K562 (cell line): ENCODE measurements around the gene CCNY. TPM values are rescaled to one million over a fixed set of nuclear protein-coding genes. Genes with fewer than 3 reads are reported as not detected.

Source experiments
- BCL6 ChIP-seq: fragments of 250-450 bp; sonication (Bioruptor Pico); IDR thresholded peaks from 2 replicates; pipeline ENCODE4 v1.4.0; 2020
- CCNT2 ChIP-seq: IDR thresholded peaks from 2 replicates; pipeline ENCODE4 v1.6.1; 2011; ENCODE audit warnings: borderline replicate concordance, low read depth, mild to moderate bottlenecking, moderate library complexity, mixed read lengths, low read length; ENCODE audit not compliant: insufficient read length; ENCODE audit errors: extremely low read depth
- CEBPB ChIP-seq: fragments of 450-650 bp; IDR thresholded peaks from 2 replicates; pipeline ENCODE4 v1.6.1; 2016; ENCODE audit warnings: missing genetic modification characterization, missing compliant biosample characterization
- EP300 ChIP-seq: IDR thresholded peaks from 2 replicates; pipeline ENCODE4 v1.6.1; 2012; ENCODE audit warnings: low read length, improper control_type of control experiment
- HDAC8 ChIP-seq: fragments of 450-650 bp; IDR thresholded peaks from 2 replicates; pipeline ENCODE4 v1.6.1; 2016; ENCODE audit warnings: mild to moderate bottlenecking, missing genetic modification characterization, moderate library complexity, missing compliant biosample characterization
- KDM4B ChIP-seq, 2 experiments: fragments of 450-650 bp in 1 of 2; sonication (generic) in 1 of 2; IDR thresholded peaks; 2 replicates each; pipeline ENCODE4 v1.6.1; 2016 to 2017; ENCODE audit warnings: borderline replicate concordance in 2 of 2, antibody characterized with exemption in 1 of 2, low read depth in 1 of 2, mild to moderate bottlenecking in 1 of 2
- KLF16 ChIP-seq: IDR thresholded peaks from 2 replicates; pipeline ENCODE4 v1.6.1; 2016; ENCODE audit warnings: antibody characterized with exemption
- MNT ChIP-seq, 2 experiments: fragments of 450-650 bp; conservative IDR thresholded peaks; 2 replicates each; pipeline ENCODE4 v1.6.1; 2017; ENCODE audit warnings: mild to moderate bottlenecking in 2 of 2, moderate library complexity in 2 of 2
- MTF1 ChIP-seq: fragments of 250-450 bp; sonication (Bioruptor Pico); IDR thresholded peaks from 2 replicates; pipeline ENCODE4 v1.9.0; 2021; ENCODE audit warnings: moderate library complexity, mild to moderate bottlenecking, inconsistent platforms, borderline replicate concordance
- RB1 ChIP-seq: fragments of 450-650 bp; IDR thresholded peaks from 2 replicates; pipeline ENCODE4 v1.6.1; 2017; ENCODE audit warnings: low read depth, mild to moderate bottlenecking
- RBM39 ChIP-seq: fragments of 200-400 bp; formaldehyde crosslinking; optimal IDR thresholded peaks from 2 replicates; pipeline ENCODE3; 2018; ENCODE audit warnings: low read depth, low read length
- RCOR1 ChIP-seq, 2 experiments: IDR thresholded peaks; 2 replicates each; pipeline ENCODE4 v1.6.1; 2012; ENCODE audit warnings: low read depth in 2 of 2, low read length in 2 of 2, borderline replicate concordance in 1 of 2, improper control_type of control experiment in 1 of 2
- SMARCE1 ChIP-seq: fragments of 450-650 bp; IDR thresholded peaks from 2 replicates; pipeline ENCODE4 v1.7.1; 2016; ENCODE audit warnings: mild to moderate bottlenecking
- TBL1XR1 ChIP-seq, 2 experiments: IDR thresholded peaks; 2 replicates each; pipeline ENCODE4 v1.6.1; 2012; ENCODE audit warnings: improper control_type of control experiment in 2 of 2, low read length in 2 of 2, mild to moderate bottlenecking in 1 of 2
- TCFL5 ChIP-seq: fragments of 250-450 bp; sonication (Bioruptor Pico); conservative IDR thresholded peaks from 2 replicates; pipeline ENCODE4 v1.6.1; 2021; ENCODE audit warnings: mild to moderate bottlenecking, moderate library complexity, matching md5 sums
- TFAM ChIP-seq: fragments of 250-450 bp; sonication (Bioruptor Pico); conservative IDR thresholded peaks from 2 replicates; pipeline ENCODE4 v1.5.0; 2021; ENCODE audit warnings: mild to moderate bottlenecking, moderate library complexity
- XRCC3 ChIP-seq: fragments of 450-650 bp; IDR thresholded peaks from 2 replicates; pipeline ENCODE4 v1.6.1; 2017; ENCODE audit warnings: mild to moderate bottlenecking, moderate library complexity
- XRCC5 ChIP-seq: fragments of 200-400 bp; formaldehyde crosslinking; IDR thresholded peaks from 2 replicates; pipeline ENCODE4 v1.6.1; 2017; ENCODE audit warnings: low read depth, mild to moderate bottlenecking, low read length
- ZBED1 ChIP-seq: IDR thresholded peaks from 2 replicates; pipeline ENCODE4 v1.6.1; 2014
- ZNF146 ChIP-seq: IDR thresholded peaks from one replicate; pipeline ENCODE4 v1.6.1; 2018; ENCODE audit warnings: missing compliant biosample characterization; ENCODE audit not compliant: unreplicated experiment
- ZNF197 ChIP-seq: fragments of 200-800 bp; sonication (Bioruptor generic); IDR thresholded peaks from 2 replicates; pipeline ENCODE4 v1.6.1; 2016; ENCODE audit warnings: low read depth, missing genetic modification characterization, missing compliant biosample characterization
- ZNF23 ChIP-seq: fragments of 250-450 bp; sonication (Bioruptor Pico); IDR thresholded peaks from 2 replicates; pipeline ENCODE4 v1.4.0; 2020; ENCODE audit warnings: mild to moderate bottlenecking
- ZNF668 ChIP-seq: fragments of 250-450 bp; sonication (Bioruptor Pico); IDR thresholded peaks from 2 replicates; pipeline ENCODE4 v1.8.0; 2022; ENCODE audit warnings: mild to moderate bottlenecking, inconsistent platforms
- ZNF696 ChIP-seq: fragments of 250-450 bp; sonication (Bioruptor Pico); conservative IDR thresholded peaks from 2 replicates; pipeline ENCODE4 v1.4.0; 2020; ENCODE audit warnings: mild to moderate bottlenecking, moderate library complexity
- ZNF717 ChIP-seq: fragments of 250-450 bp; sonication (Bioruptor Pico); IDR thresholded peaks from 2 replicates; pipeline ENCODE4 v1.5.0; 2021
- ZNF766 ChIP-seq: fragments of 200-800 bp; sonication (Bioruptor generic); conservative IDR thresholded peaks from 2 replicates; pipeline ENCODE4 v1.6.1; 2016; ENCODE audit warnings: missing genetic modification characterization, missing compliant biosample characterization
- ZNF780A ChIP-seq: fragments of 250-450 bp; sonication (Bioruptor Pico); IDR thresholded peaks from 2 replicates; pipeline ENCODE4 v1.5.0; 2021; ENCODE audit warnings: mild to moderate bottlenecking
- polyA plus RNA-seq, 8 experiments: library from polyadenylated mRNA; depleted of rRNA in 4 of 8; stranded (reverse) in 5 of 8; unstranded in 3 of 8; fragments of >200 nt; fragmentation: Nextera tagmentation in 2 of 8; fragmentation: Illumina TruSeq in 1 of 8; extraction: Ambion mirVana in 2 of 8; extraction: Trizol in 1 of 8; gene quantifications; 2 replicates each; pipeline versions ENCODE4 v1.2.1 to v1.2.3, GENCODE V29; 2011 to 2014; ENCODE audit warnings: inconsistent platforms in 1 of 8, missing spikeins in 1 of 8
- total RNA-seq, 7 experiments: library from RNA; depleted of rRNA in 6 of 7; stranded (reverse); fragments of >200 nt in 6 of 7; fragmentation: Illumina TruSeq in 2 of 7; extraction: Trizol in 2 of 7; gene quantifications; 2 replicates each; pipeline versions ENCODE4 v1.2.1 to v1.2.3, GENCODE V29; 2011 to 2021; ENCODE audit warnings: low replicate concordance in 1 of 7
- TF ChIP-seq, protein P1 (sequence below): fragments of 250-450 bp; sonication (Bioruptor Pico); IDR thresholded peaks from 2 replicates; pipeline ENCODE4 v1.4.0; 2020; ENCODE audit warnings: borderline replicate concordance

CCNY gene
- total and polyA plus RNA-seq, 9 of the 15 experiments (the other 6 are each of a cell fraction or from before 2014, with no cell fraction given), result 8.4 to 109 (median 38.6) TPM

DNA sequence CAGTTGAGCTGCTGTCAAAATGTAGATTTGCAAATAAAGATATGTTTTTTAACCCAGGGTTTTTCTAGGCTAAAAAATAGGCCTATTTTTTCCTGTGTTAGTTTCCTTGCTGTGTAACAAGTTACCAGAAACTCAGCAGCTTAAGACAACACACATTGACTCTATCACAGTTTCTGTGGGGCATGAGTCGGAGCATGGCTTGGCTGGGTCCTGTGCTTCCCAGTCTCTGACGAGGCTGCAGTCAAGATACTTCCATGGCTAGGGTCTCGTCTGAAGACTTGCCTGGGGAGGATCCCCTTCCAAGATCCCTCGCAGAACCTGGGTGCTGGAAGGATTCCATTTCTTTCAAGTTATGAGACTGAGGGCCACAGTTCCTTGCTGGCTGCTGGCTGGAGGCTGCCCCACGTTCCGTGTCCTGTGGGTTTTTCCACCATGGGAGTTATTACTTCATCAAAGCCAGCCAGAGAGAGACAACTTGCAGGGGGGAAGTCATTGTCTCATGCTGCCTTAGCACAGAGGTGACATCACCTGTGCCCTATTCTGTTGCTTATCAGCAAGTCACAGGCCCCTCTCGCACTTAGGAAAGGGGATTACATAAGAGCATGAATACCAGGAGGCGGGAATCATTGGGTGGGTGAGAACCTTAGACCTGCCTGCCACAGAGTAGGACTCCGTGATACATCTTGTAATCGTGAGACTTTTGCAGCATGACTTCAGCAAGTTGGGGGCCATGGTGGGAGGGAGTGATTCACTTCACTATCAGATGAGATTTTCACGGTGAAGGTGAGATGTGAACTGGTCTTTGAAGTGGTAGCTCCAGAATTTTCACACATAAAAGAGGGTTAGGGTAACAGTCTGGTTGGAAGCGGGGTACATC, 77.9 kb downstream of the CCNY start (continued):
- no peak for TF ChIP-seq XRCC5
- peak; percentile 46; the same call in 1 of the 2 replicates for TF ChIP-seq ZBED1
- TF ChIP-seq ZNF766 (CRISPR knock-in tag), result 0 out of 2 replicates have a peak, but pooled peaks have one; percentile 52
- TF ChIP-seq ZNF146 (CRISPR knock-in tag), result no peak
- no peak for TF ChIP-seq ZNF696 (CRISPR knock-in tag)
- TF ChIP-seq, protein P1, sequence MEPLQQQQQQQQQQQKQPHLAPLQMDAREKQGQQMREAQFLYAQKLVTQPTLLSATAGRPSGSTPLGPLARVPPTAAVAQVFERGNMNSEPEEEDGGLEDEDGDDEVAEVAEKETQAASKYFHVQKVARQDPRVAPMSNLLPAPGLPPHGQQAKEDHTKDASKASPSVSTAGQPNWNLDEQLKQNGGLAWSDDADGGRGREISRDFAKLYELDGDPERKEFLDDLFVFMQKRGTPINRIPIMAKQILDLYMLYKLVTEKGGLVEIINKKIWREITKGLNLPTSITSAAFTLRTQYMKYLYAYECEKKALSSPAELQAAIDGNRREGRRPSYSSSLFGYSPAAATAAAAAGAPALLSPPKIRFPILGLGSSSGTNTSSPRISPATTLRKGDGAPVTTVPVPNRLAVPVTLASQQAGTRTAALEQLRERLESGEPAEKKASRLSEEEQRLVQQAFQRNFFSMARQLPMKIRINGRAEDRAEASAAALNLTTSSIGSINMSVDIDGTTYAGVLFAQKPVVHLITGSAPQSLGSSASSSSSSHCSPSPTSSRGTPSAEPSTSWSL (CRISPR knock-in tag), result no peak
- TF ChIP-seq RB1, result peak; percentile 65; the same call in 1 of the 2 replicates
- no peak for TF ChIP-seq KLF16
- peak; percentile 96 for TF ChIP-seq CEBPB
- TF ChIP-seq ZNF717 (CRISPR knock-in tag), result no peak
- TF ChIP-seq ZNF668 (CRISPR knock-in tag), result no peak
- peak in 1 of 2 experiments; percentile 73; a peak in 1 of 4 replicates for TF ChIP-seq TBL1XR1 (IDR thresholded peaks at IDR 0.05; ENCODE audit: low read length in 2 of 2)
- TF ChIP-seq TFAM (CRISPR knock-in tag), result no peak
- TF ChIP-seq CCNT2, result peak; percentile 71
- no peak for TF ChIP-seq ZNF197 (CRISPR knock-in tag)
- TF ChIP-seq KDM4B (IDR thresholded peaks at IDR 0.05; ENCODE audit: borderline replicate concordance in 2 of 2, low read depth in 1 of 2), result no peak
- no peak for TF ChIP-seq XRCC3
- TF ChIP-seq BCL6 (CRISPR knock-in tag), result no peak
- peak; percentile 87 for TF ChIP-seq EP300
- TF ChIP-seq RCOR1 (IDR thresholded peaks at IDR 0.05; ENCODE audit: borderline replicate concordance in 1 of 2, low read depth in 2 of 2, low read length in 2 of 2), result peak in 1 of 2 experiments; percentile 80; a peak in 2 of 4 replicates
- TF ChIP-seq MNT (conservative IDR thresholded peaks at IDR 0.05), result peak in 1 of 2 experiments; percentile 57; a peak in 3 of 4 replicates
- TF ChIP-seq HDAC8 (tag), result no peak
- TF ChIP-seq MTF1 (CRISPR knock-in tag), result no peak
- peak; percentile 94 for TF ChIP-seq SMARCE1
- TF ChIP-seq ZNF23 (CRISPR knock-in tag), result no peak
- no peak for TF ChIP-seq TCFL5 (CRISPR knock-in tag)
- no peak for TF ChIP-seq ZNF780A
- TF ChIP-seq RBM39, result no peak
